ENCODE results near the gene SRR. TPM values are rescaled to one million over a fixed set of nuclear protein-coding genes. Genes with fewer than 3 reads are reported as not detected.

The SRR gene
- total RNA-seq, 1 experiment from 2014 or later: 5.6 TPM

DNA sequence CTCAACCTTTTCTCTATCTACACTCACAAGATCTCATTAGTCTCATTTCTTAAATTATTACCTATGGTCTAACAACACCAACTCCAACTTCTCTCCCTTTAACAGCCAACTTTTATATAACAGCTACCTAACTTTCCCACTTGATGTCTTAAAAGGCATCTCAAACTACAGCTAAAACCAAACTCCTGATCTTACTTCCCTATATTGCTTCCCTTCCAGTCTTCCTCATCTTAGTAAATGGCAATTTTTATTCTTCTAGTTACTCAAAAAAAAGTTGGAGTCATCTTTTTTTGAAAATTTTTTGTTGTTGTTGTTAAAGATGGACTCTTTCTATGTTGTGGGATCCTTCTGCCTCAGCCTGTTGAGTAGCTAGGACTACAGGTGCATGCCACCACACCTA lies 15.3 kb downstream of the SRR start:
- Histone ChIP-seq H3K79me1 (ENCODE audit: insufficient read depth, low read depth, low read length, poor library complexity, severe bottlenecking) (no peaks in the 10 kb centered on the region), H2AK5ac (ENCODE audit: insufficient read length, low read length) (no peak overlapping the region), H2BK5ac (ENCODE audit: insufficient read length, low read length) (no peak overlapping the region), H2BK120ac (ENCODE audit: low read depth, low read length, poor library complexity, severe bottlenecking) (no peak overlapping the region), H3K23ac (ENCODE audit: insufficient read length, low read depth, low read length) (no peak overlapping the region), H3K14ac (ENCODE audit: insufficient read depth, low read length) (no peak overlapping the region), H4K5ac (ENCODE audit: insufficient read length, low read depth, low read length) (no peak overlapping the region), H3K23me2 (ENCODE audit: insufficient read length, low read depth, low read length, poor library complexity, severe bottlenecking) (no peaks in the 10 kb centered on the region), H2AFZ (ENCODE audit: low read length) (no peak overlapping the region), H4K20me1 (ENCODE audit: control insufficient read depth, insufficient read depth, insufficient read length) (no peaks in the 10 kb centered on the region), H3K79me2 (ENCODE audit: insufficient read depth, low read length) (no peaks in the 10 kb centered on the region), H3K4me1 (ENCODE audit: insufficient read depth, low read length) (no peaks in the 10 kb centered on the region), H3K4ac (ENCODE audit: low read depth, low read length) (no peak overlapping the region), H2BK15ac (ENCODE audit: low read depth, low read length) (no peak overlapping the region), H2BK12ac (ENCODE audit: insufficient read length, low read depth, low read length) (no peak overlapping the region), H3K27me3 (ENCODE audit: insufficient read depth, low read length) (no peaks in the 10 kb centered on the region), H2BK20ac (ENCODE audit: low read depth, low read length, poor library complexity, severe bottlenecking) (no peak overlapping the region), H4K8ac (replicated peaks; ENCODE audit: insufficient read length, low read depth, low read length) (no peak overlapping the region), H3T11ph (ENCODE audit: low read length) (no peak overlapping the region), H3K56ac (ENCODE audit: insufficient read length, low read depth, low read length) (no peak overlapping the region), H3K27ac (ENCODE audit: insufficient read length, low read depth, low read length) (no peak overlapping the region), H3K9ac (ENCODE audit: extremely low read depth, insufficient read length, low read length) (no peak overlapping the region), H4K91ac (ENCODE audit: insufficient read length, low read depth, low read length) (no peak overlapping the region), H3K4me2 (ENCODE audit: insufficient read depth, insufficient read length, low read length) (no peak overlapping the region), H3K9me3 (ENCODE audit: control insufficient read depth, low read depth, low read length) (no peaks in the 10 kb centered on the region), H3K18ac (ENCODE audit: insufficient read length, low read depth, low read length) (no peak overlapping the region)
- H3K36me3 Mint-ChIP-seq (ENCODE audit: insufficient read depth in 1 of 3, low read depth in 3 of 3): peaks cover 21 to 27% (median 23%) of the 10 kb centered on the region in 3 experiments; a peak in 6 of 7 replicates
- H3K27ac Mint-ChIP-seq: no peak overlapping the region
- H3K9me3 Mint-ChIP-seq: no peaks in the 10 kb centered on the region
- H3K4me3 Mint-ChIP-seq: no peak overlapping the region
- TF ChIP-seq, protein P1, sequence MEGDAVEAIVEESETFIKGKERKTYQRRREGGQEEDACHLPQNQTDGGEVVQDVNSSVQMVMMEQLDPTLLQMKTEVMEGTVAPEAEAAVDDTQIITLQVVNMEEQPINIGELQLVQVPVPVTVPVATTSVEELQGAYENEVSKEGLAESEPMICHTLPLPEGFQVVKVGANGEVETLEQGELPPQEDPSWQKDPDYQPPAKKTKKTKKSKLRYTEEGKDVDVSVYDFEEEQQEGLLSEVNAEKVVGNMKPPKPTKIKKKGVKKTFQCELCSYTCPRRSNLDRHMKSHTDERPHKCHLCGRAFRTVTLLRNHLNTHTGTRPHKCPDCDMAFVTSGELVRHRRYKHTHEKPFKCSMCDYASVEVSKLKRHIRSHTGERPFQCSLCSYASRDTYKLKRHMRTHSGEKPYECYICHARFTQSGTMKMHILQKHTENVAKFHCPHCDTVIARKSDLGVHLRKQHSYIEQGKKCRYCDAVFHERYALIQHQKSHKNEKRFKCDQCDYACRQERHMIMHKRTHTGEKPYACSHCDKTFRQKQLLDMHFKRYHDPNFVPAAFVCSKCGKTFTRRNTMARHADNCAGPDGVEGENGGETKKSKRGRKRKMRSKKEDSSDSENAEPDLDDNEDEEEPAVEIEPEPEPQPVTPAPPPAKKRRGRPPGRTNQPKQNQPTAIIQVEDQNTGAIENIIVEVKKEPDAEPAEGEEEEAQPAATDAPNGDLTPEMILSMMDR (conservative IDR thresholded peaks at IDR 0.05): no peak
- no peaks in the 10 kb centered on the region for H3K27me3 Mint-ChIP-seq (ENCODE audit: low read depth)
- H3K4me1 Mint-ChIP-seq: no peaks in the 10 kb centered on the region
- no peak for DNase-seq

Data from H9 (cell line).